ENCODE data around the gene KCTD2.

The KCTD2 gene

GRCh38 chr17:75084039-75084660, 37.1 kb downstream of the KCTD2 start:
- peaks cover 25% of the 10 kb centered on the region for H3K4me1 Mint-ChIP-seq (ENCODE audit: low read depth)
- no peaks in the 10 kb centered on the region for H3K27me3 Mint-ChIP-seq (ENCODE audit: low read depth)
- DNase-seq (ENCODE audit: low spot score), result no peak
- no peaks in the 10 kb centered on the region for H3K9me3 Mint-ChIP-seq
- no peak overlapping the region for H3K4me3 Mint-ChIP-seq
- no peaks in the 10 kb centered on the region for H3K36me3 Mint-ChIP-seq (ENCODE audit: low read depth)
- no peak overlapping the region for H3K27ac Mint-ChIP-seq

- Mint-ChIP-seq H3K27ac (peak overlapping the region; percentile 17), H3K9me3 (no peaks in the 10 kb centered on the region), H3K4me1 (ENCODE audit: low read depth) (peaks cover 33% of the 10 kb centered on the region)
Observed at GRCh38 chr17:75086496-75087181, 39.6 kb downstream of the KCTD2 start.

GRCh38 chr17:75087182-75087557, 40.1 kb downstream of the KCTD2 start:
- Mint-ChIP-seq H3K27me3 (ENCODE audit: low read depth) (no peaks in the 10 kb centered on the region), H3K9me3 (no peaks in the 10 kb centered on the region), H3K4me1 (ENCODE audit: low read depth) (peaks cover 37% of the 10 kb centered on the region), H3K4me3 (peak overlapping the region; percentile 79), H3K27ac (peak overlapping the region; percentile 72), H3K36me3 (ENCODE audit: low read depth) (peaks cover 2% of the 10 kb centered on the region)
- no peak for DNase-seq (ENCODE audit: low spot score)

More at GRCh38 chr17:75086496-75087181, 39.6 kb downstream of the KCTD2 start:
- Mint-ChIP-seq H3K4me3 (peak overlapping the region; percentile 79), H3K36me3 (ENCODE audit: low read depth) (peaks cover 2% of the 10 kb centered on the region), H3K27me3 (ENCODE audit: low read depth) (no peaks in the 10 kb centered on the region)
- DNase-seq (ENCODE audit: low spot score), result no peak

GRCh38 chr17:75087558-75088453, 40.8 kb downstream of the KCTD2 start, which contains the start of gene SLC16A5:
Gene SLC16A5, plus strand, starts transcription at chr17:75087954. Its CDS starts 5,683 bp downstream, at chr17:75093637.
- peak; percentile 58 for DNase-seq (ENCODE audit: low spot score)
- peaks cover 39% of the 10 kb centered on the region for H3K4me1 Mint-ChIP-seq (ENCODE audit: low read depth)
- no peaks in the 10 kb centered on the region for H3K27me3 Mint-ChIP-seq (ENCODE audit: low read depth)
- no peaks in the 10 kb centered on the region for H3K9me3 Mint-ChIP-seq
- H3K4me3 Mint-ChIP-seq, result peak within 1 kb of the TSS; percentile 85
- H3K36me3 Mint-ChIP-seq (ENCODE audit: low read depth), result peaks cover 2% of the 10 kb centered on the region
- H3K27ac Mint-ChIP-seq, result peak within 1 kb of the TSS; percentile 72

GRCh38 chr17:75088465-75089417, 41.7 kb downstream of the KCTD2 start:
- Mint-ChIP-seq H3K4me1 (ENCODE audit: low read depth) (peaks cover 39% of the 10 kb centered on the region), H3K36me3 (ENCODE audit: low read depth) (peaks cover 2% of the 10 kb centered on the region), H3K9me3 (no peaks in the 10 kb centered on the region), H3K27me3 (ENCODE audit: low read depth) (no peaks in the 10 kb centered on the region), H3K4me3 (peak overlapping the region; percentile 85), H3K27ac (peak overlapping the region; percentile 67)
- no peak for DNase-seq (ENCODE audit: low spot score)

GRCh38 chr17:75090871-75091854, 44.1 kb downstream of the KCTD2 start:
- peaks cover 31% of the 10 kb centered on the region for H3K4me1 Mint-ChIP-seq (ENCODE audit: low read depth)
- H3K9me3 Mint-ChIP-seq, result no peaks in the 10 kb centered on the region
- no peak overlapping the region for H3K4me3 Mint-ChIP-seq
- no peaks in the 10 kb centered on the region for H3K27me3 Mint-ChIP-seq (ENCODE audit: low read depth)
- no peak overlapping the region for H3K27ac Mint-ChIP-seq
- DNase-seq (ENCODE audit: low spot score), result no peak
- H3K36me3 Mint-ChIP-seq (ENCODE audit: low read depth), result peaks cover 2% of the 10 kb centered on the region

GRCh38 chr17:75091855-75092327, 44.9 kb downstream of the KCTD2 start:
- peaks cover 27% of the 10 kb centered on the region for H3K4me1 Mint-ChIP-seq (ENCODE audit: low read depth)
- no peak overlapping the region for H3K4me3 Mint-ChIP-seq
- H3K27ac Mint-ChIP-seq, result no peak overlapping the region

GRCh38 chr17:75093548-75094158, 46.6 kb downstream of the KCTD2 start:
- H3K4me3 Mint-ChIP-seq, result no peak overlapping the region
- no peak for DNase-seq (ENCODE audit: low spot score)
- H3K27me3 Mint-ChIP-seq (ENCODE audit: low read depth), result no peaks in the 10 kb centered on the region
- H3K9me3 Mint-ChIP-seq, result no peaks in the 10 kb centered on the region
- peaks cover 20% of the 10 kb centered on the region for H3K4me1 Mint-ChIP-seq (ENCODE audit: low read depth)
- H3K36me3 Mint-ChIP-seq (ENCODE audit: low read depth), result peaks cover 2% of the 10 kb centered on the region
- no peak overlapping the region for H3K27ac Mint-ChIP-seq

More at GRCh38 chr17:75091855-75092327, 44.9 kb downstream of the KCTD2 start:
- H3K27me3 Mint-ChIP-seq (ENCODE audit: low read depth), result no peaks in the 10 kb centered on the region
- H3K9me3 Mint-ChIP-seq, result no peaks in the 10 kb centered on the region
- peaks cover 2% of the 10 kb centered on the region for H3K36me3 Mint-ChIP-seq (ENCODE audit: low read depth)
- DNase-seq (ENCODE audit: low spot score), result no peak

- H3K27ac Mint-ChIP-seq, result no peak overlapping the region
- no peaks in the 10 kb centered on the region for H3K9me3 Mint-ChIP-seq
Observed at GRCh38 chr17:75094871-75095399, 47.9 kb downstream of the KCTD2 start.

GRCh38 chr17:75096082-75096625, 49.1 kb downstream of the KCTD2 start:
- no peaks in the 10 kb centered on the region for H3K9me3 Mint-ChIP-seq
- no peak overlapping the region for H3K27ac Mint-ChIP-seq
- no peaks in the 10 kb centered on the region for H3K27me3 Mint-ChIP-seq (ENCODE audit: low read depth)
- DNase-seq (ENCODE audit: low spot score), result no peak
- H3K4me1 Mint-ChIP-seq (ENCODE audit: low read depth), result peaks cover 5% of the 10 kb centered on the region
- no peaks in the 10 kb centered on the region for H3K36me3 Mint-ChIP-seq (ENCODE audit: low read depth)
- no peak overlapping the region for H3K4me3 Mint-ChIP-seq

More at GRCh38 chr17:75094871-75095399, 47.9 kb downstream of the KCTD2 start:
- H3K27me3 Mint-ChIP-seq (ENCODE audit: low read depth), result no peaks in the 10 kb centered on the region
- no peak for DNase-seq (ENCODE audit: low spot score)
- H3K36me3 Mint-ChIP-seq (ENCODE audit: low read depth), result peaks cover 2% of the 10 kb centered on the region
- no peak overlapping the region for H3K4me3 Mint-ChIP-seq
- peaks cover 8% of the 10 kb centered on the region for H3K4me1 Mint-ChIP-seq (ENCODE audit: low read depth)

- Mint-ChIP-seq H3K36me3 (ENCODE audit: low read depth) (no peaks in the 10 kb centered on the region), H3K9me3 (no peaks in the 10 kb centered on the region), H3K27ac (no peak overlapping the region), H3K27me3 (ENCODE audit: low read depth) (no peaks in the 10 kb centered on the region), H3K4me1 (ENCODE audit: low read depth) (no peaks in the 10 kb centered on the region), H3K4me3 (no peak overlapping the region)
- no peak for DNase-seq (ENCODE audit: low spot score)
Observed at GRCh38 chr17:75097865-75098264, 50.8 kb downstream of the KCTD2 start.
